Ascending aorta (tissue), 2 donors: ENCODE data around the gene ANKRD36. TPM values are rescaled to one million over a fixed set of nuclear protein-coding genes. Genes with fewer than 3 reads are reported as not detected.
"Not testable (repeated sequence)": the region's sequence is repeated elsewhere in the genome, so short reads cannot be mapped to it uniquely, and the experiment has no call there.

Source experiments
- DNase-seq, 2 donors: peaks; one replicate each; pipeline ENCODE4 v3.0.0-alpha.2; 2019; ENCODE audit warnings: low spot score in 2 of 2
- H3K27ac ChIP-seq, 2 donors: fragments of 200-600 bp; sonication (generic); one replicate each; pipeline ENCODE4 v1.5.1; 2016 to 2017; ENCODE audit warnings: mild to moderate bottlenecking in 1 of 2
- H3K27me3 ChIP-seq: fragments of 200-600 bp; sonication (generic); one replicate; pipeline ENCODE4 v1.5.1; 2017
- H3K36me3 ChIP-seq, 2 donors: fragments of 200-600 bp; sonication (generic); one replicate each; pipeline ENCODE4 v1.5.1; 2016
- H3K4me1 ChIP-seq, 2 donors: fragments of 200-600 bp; sonication (generic); one replicate each; pipeline ENCODE4 v1.5.1; 2016 to 2017; ENCODE audit warnings: mild to moderate bottlenecking in 1 of 2
- H3K4me3 ChIP-seq, 2 donors: fragments of 200-600 bp; sonication (generic); one replicate each; pipeline ENCODE4 v1.5.1; 2016 to 2017; ENCODE audit warnings: mild to moderate bottlenecking in 1 of 2
- H3K9me3 ChIP-seq, 2 donors: fragments of 200-600 bp; sonication (generic); one replicate each; pipeline ENCODE4 v1.5.1; 2016
- intact Hi-C: fragments of 100-400 bp; cut with DNase I; formaldehyde crosslinking; loops from one replicate; pipeline ENCODE4 v1.15.1; 2023
- total RNA-seq: library from RNA; depleted of rRNA; stranded (reverse); fragments of >200 nt; gene quantifications from one replicate; pipeline ENCODE4 v1.1.0, GENCODE V29; 2016
- TF ChIP-seq, protein P1 (sequence below), 3 experiments: fragments of 200-600 bp in 2 of 3; fragments of 450-650 bp in 1 of 3; sonication (generic) in 2 of 3; IDR thresholded peaks; one replicate each; pipeline ENCODE4 v1.5.1; 2016 to 2019; ENCODE audit warnings: antibody characterized with exemption in 3 of 3, mild to moderate bottlenecking in 1 of 3, moderate library complexity in 1 of 3

ANKRD36 gene
- total RNA-seq, 1 donor from 2014 or later = 20.1 TPM

DNA sequence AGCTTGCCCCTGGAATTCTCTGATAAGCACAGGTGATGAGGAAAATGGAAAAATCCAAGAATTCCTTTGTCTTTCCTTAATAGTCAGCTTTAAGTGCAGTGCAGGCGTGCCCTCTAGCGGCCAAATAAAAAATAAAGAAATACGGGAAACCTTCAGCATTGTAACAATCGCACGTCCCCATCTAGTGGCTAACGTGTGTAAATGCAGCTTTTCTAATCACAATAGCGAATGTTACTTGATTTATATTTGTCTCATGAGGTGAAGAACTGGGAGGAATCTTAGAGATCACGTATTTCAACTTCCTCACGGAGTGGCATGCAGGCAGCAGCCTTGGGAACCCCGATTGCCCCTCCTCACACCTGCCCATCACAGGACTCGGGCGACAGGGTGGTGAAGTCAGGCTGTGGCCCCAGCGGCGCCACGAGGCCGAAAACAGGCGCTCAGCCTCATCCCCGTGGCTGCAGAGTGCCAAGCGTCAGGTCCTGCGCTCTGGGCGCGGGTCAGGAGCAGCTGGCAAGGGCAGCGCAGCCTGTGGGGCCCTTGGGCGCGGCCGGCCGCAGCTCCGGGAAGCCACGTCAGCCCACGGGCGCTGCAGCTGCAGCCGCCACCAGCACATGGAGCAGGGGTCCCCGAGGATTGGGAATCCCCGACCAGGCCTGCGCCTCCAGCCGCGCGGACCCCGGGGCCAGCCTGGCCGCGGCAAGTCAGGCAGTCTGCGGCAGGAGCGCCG lies 468 bp upstream of the ANKRD36 start:
- peak in 1 of 2 donors; percentile 82 for DNase-seq
- H3K9me3 ChIP-seq, H3K27me3 ChIP-seq, H3K36me3 ChIP-seq, H3K4me1 ChIP-seq: not testable (repeated sequence)
- TF ChIP-seq, protein P1, sequence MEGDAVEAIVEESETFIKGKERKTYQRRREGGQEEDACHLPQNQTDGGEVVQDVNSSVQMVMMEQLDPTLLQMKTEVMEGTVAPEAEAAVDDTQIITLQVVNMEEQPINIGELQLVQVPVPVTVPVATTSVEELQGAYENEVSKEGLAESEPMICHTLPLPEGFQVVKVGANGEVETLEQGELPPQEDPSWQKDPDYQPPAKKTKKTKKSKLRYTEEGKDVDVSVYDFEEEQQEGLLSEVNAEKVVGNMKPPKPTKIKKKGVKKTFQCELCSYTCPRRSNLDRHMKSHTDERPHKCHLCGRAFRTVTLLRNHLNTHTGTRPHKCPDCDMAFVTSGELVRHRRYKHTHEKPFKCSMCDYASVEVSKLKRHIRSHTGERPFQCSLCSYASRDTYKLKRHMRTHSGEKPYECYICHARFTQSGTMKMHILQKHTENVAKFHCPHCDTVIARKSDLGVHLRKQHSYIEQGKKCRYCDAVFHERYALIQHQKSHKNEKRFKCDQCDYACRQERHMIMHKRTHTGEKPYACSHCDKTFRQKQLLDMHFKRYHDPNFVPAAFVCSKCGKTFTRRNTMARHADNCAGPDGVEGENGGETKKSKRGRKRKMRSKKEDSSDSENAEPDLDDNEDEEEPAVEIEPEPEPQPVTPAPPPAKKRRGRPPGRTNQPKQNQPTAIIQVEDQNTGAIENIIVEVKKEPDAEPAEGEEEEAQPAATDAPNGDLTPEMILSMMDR (IDR thresholded peaks at IDR 0.05) = peak in 2 of 3 experiments; percentile 87 to 89
- intact Hi-C loops = loop anchor here (1.0 to 5.0 kb wide), 4 partner anchors 100 to 350 kb away; partner anchors contain the start of genes CNNM3 and CNNM4
- Histone ChIP-seq H3K4me3 (peak overlapping the region; percentile 67 to 79), H3K27ac (peak overlapping the region; percentile 86)

DNA sequence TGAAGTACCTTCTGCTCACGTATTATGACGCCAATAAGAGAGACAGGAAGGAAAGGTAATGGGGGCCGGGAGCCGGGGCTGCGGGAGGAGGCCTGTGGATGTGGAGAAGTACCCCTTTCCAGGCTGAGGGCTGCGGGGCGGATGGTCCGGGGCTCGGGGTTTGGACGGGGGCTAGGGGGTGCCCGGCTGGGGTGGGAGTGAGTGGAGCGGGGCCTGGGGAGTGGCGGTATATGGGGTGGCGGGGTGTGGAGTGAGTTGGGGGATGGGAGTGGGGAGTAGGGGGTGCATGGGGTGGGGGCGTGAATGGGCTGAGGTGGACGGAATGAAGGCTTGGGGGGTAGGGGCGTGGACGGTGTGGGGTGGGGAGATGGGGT lies 916 bp downstream of the ANKRD36 start:
- H3K36me3 ChIP-seq, DNase-seq, H3K4me1 ChIP-seq, H3K27me3 ChIP-seq, H3K9me3 ChIP-seq: not testable (repeated sequence)
- H3K4me3 ChIP-seq = peak overlapping the region; percentile 67 to 79
- intact Hi-C loops = loop anchor here (2.0 to 5.0 kb wide), 3 partner anchors 101 to 352 kb away; partner anchors contain the start of gene CNNM4
- H3K27ac ChIP-seq = peak overlapping the region; percentile 86

DNA sequence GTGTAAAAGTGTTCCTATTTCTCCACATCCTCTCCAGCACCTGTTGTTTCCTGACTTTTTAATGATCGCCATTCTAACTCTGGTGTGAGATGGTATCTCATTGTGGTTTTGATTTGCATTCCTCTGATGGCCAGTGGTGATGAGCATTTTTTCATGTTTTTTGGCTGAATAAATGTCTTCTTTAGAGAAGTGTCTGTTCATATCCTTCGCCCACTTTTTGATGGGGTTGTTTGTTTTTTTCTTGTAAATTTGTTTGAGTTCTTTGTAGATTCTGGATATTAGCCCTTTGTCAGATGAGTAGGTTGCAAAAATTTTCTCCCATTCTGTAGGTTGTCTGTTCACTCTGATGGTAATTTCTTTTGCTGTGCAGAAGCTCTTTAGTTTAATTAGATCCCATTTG lies 16.1 kb downstream of the ANKRD36 start:
- H3K9me3 ChIP-seq, H3K27me3 ChIP-seq, H3K4me3 ChIP-seq, intact Hi-C loops, H3K27ac ChIP-seq, H3K36me3 ChIP-seq, H3K4me1 ChIP-seq, DNase-seq: not testable (repeated sequence)

DNA sequence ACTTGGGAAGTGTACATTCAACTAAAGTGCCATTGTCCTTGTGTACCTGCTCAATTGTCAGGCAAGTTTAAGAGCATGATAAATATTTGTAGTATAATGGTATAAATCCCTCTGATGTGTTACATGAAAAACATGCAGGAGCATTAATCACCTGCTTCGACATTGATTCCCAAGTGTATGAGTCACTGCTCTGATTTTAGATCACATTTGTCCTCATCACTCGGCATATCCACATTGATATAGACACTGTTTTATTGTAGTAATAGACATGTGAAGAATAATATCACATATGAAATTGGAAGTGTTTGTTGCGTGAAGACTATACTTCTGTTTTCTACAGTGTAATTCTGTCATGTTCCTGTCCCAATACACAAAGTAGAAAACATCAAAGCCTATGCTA lies 31.1 kb downstream of the ANKRD36 start:
- H3K4me1 ChIP-seq, H3K4me3 ChIP-seq, H3K27ac ChIP-seq, DNase-seq, intact Hi-C loops, H3K27me3 ChIP-seq, H3K9me3 ChIP-seq: not testable (repeated sequence)
- peaks cover 4 to 17% of the 10 kb centered on the region in 2 donors for H3K36me3 ChIP-seq

DNA sequence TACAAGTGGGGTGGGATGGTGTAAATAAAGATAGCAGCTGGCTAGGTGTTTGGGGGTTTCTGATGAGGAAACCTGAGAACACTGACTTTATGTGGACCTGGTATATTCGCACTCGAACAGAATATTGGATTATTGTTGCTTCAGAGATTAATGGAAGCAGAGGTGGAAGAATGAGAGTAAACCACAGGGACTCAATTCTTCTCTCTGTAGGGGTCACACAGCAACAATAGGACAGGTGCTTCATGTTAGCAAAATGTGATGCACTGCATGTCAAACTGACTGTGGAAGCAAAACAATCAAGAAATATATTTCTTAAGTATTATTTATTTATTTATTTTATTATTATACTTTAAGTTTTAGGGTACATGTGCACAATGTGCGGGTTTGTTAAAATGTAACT lies 53.6 kb downstream of the ANKRD36 start:
- H3K9me3 ChIP-seq, H3K27me3 ChIP-seq, H3K4me3 ChIP-seq, H3K4me1 ChIP-seq, intact Hi-C loops, DNase-seq, H3K27ac ChIP-seq: not testable (repeated sequence)
- H3K36me3 ChIP-seq = peaks cover 4 to 33% of the 10 kb centered on the region in 2 donors

DNA sequence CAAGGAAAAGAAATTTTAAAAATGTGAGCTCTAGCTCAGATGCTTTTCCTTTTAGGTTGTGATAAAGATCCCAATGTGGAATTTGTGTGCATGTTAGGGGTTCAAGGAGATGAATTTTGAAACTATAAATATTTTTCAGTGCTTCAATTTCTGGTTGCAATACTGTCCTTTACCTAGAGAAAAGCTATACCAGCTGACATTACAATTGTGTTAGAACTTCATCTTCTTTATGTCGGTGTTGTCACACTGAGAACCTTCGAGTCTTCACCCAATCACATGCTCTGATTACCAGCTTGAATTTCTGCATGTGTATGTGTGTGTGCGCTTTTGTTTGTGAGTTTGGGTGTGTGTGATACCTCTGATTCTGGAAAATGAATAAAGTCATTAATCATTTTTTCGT lies 55.0 kb downstream of the ANKRD36 start:
- intact Hi-C loops, H3K27ac ChIP-seq, H3K9me3 ChIP-seq, H3K4me1 ChIP-seq, DNase-seq, H3K27me3 ChIP-seq, H3K4me3 ChIP-seq: not testable (repeated sequence)
- H3K36me3 ChIP-seq = peaks cover 4 to 33% of the 10 kb centered on the region in 2 donors

DNA sequence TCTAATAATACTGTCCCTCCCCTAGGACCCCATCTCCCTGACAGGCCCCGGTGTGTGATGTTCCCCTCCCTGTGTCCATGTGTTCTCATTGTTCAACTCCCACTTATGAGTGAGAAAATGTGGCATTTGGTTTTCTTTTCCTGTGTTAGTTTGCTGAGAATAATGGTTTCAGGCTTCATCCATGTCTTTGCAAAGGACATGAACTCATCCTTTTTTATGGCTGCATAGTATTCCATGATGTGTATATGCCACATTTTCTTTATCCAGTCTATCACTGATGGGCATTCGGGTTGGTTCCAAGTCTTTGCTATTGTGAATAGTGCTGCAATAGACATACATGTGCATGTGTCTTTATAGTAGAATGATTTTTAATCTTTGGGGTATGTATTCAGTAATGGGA lies 55.6 kb downstream of the ANKRD36 start:
- intact Hi-C loops, H3K4me3 ChIP-seq, H3K27ac ChIP-seq, DNase-seq, H3K4me1 ChIP-seq, H3K9me3 ChIP-seq, H3K27me3 ChIP-seq: not testable (repeated sequence)
- peaks cover under 1 to 30% of the 10 kb centered on the region in 2 donors for H3K36me3 ChIP-seq

DNA sequence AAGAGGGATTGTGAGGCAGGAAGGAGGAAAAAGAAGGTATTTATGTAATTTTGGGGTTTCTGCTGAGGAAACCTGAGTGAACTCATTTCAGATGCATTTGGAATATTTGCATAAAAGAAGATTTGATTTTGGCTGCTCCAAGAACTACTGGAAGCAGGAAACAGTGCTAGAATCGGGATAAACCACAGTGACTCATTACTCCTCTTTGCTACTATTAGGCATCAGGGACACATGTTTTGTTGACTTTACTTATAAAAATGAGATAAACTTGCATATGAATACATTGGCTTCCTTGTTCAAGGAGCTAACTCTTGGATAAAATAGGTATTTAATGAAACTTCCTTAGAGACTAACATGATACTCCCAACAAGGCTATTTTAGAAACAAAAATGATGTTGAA lies 67.4 kb downstream of the ANKRD36 start:
- intact Hi-C loops = not testable (repeated sequence)

DNA sequence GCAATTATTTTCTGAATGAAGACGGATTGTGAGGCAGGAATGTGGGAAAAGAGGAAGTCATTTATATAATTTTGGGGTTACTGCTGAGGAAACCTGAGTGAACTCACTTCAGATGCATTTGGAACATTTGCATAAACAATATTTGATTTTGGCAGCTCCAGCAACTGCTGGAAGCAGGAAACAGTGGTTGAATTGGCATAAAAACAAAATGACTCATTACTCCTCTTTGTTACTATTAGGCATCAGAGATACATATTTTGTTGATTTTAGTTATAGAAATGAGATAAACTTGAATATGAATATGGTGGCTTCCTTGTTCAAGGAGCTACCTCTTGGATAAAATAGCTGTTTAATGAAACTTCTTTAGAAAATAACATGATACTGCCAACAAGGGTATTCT lies 82.4 kb downstream of the ANKRD36 start:
- H3K27me3 ChIP-seq, H3K4me1 ChIP-seq, intact Hi-C loops, H3K27ac ChIP-seq, H3K4me3 ChIP-seq, H3K9me3 ChIP-seq, DNase-seq: not testable (repeated sequence)
- peaks cover 33 to 56% of the 10 kb centered on the region in 2 donors for H3K36me3 ChIP-seq

More for the DNA sequence above, 67.4 kb downstream of the ANKRD36 start:
- peaks cover 11 to 13% of the 10 kb centered on the region in 2 donors for H3K36me3 ChIP-seq
- not testable (repeated sequence) for H3K4me1 ChIP-seq, H3K4me3 ChIP-seq, H3K9me3 ChIP-seq, H3K27me3 ChIP-seq, DNase-seq, H3K27ac ChIP-seq

DNA sequence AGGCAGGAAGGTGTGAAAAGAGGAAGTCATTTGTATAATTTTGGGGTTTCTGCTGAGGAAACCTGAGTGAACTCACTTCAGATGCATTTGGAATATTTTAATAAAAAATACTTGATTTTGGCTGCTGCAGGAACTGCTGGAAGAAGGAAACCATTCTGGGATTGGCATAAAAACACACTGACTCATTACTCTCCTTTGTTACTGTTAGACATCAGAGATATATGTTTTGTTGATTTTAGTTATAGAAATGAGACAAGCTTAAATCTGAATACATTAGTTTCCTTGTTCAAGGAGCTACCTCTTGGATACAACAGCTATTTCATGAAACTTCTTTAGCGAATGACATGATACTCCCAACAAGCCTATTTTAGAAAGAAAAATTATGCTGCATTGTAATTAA lies 84.3 kb downstream of the ANKRD36 start:
- H3K27me3 ChIP-seq, H3K9me3 ChIP-seq, H3K27ac ChIP-seq, intact Hi-C loops, H3K4me1 ChIP-seq, DNase-seq, H3K4me3 ChIP-seq: not testable (repeated sequence)
- peaks cover 27 to 50% of the 10 kb centered on the region in 2 donors for H3K36me3 ChIP-seq

DNA sequence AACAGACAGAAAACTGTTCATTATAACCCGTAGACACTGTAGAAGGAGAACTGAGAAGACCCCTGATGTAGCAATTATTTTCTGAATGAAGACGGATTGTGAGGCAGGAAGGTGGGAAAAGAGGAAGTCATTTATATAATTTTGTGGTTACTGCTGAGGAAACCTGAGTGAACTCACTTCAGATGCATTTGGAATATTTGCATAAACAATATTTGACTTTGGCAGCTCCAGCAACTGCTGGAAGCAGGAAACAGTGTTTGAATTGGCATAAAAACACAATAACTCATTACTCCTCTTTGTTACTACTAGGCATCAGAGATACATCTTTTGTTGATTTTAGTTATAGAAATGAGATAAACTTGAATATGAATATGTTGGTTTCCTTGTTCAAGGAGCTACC lies 87.9 kb downstream of the ANKRD36 start:
- intact Hi-C loops, H3K4me1 ChIP-seq, H3K27ac ChIP-seq, H3K27me3 ChIP-seq, H3K9me3 ChIP-seq, DNase-seq, H3K4me3 ChIP-seq: not testable (repeated sequence)
- H3K36me3 ChIP-seq = peaks cover 27 to 40% of the 10 kb centered on the region in 2 donors

DNA sequence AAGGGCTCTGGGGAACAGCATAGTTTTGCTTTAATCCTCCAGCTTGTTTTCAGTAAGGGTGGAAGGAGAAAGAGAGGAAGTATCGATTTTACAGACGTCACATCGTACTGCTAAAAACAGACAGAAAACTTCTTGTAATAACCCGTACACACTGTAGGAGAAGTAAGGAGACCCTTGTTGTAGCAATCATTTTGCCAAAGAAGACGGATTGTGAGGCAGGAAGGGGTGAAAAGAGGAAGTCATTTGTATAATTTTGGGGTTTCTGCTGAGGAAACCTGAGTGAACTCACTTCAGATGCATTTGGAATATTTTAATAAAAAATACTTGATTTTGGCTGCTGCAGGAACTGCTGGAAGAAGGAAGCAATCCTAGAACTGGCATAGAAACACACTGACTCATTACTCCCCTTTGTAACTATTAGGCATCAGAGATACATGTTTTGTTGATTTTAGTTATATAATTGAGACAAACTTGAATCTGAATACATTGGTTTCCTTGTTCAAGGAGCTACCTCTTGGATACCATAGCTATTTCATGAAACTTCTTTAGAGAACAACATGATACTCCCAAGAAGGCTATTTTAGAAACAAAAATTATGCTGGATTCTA lies 89.8 kb downstream of the ANKRD36 start:
- H3K9me3 ChIP-seq, H3K4me1 ChIP-seq, H3K27ac ChIP-seq, H3K27me3 ChIP-seq, intact Hi-C loops, H3K4me3 ChIP-seq, DNase-seq: not testable (repeated sequence)
- H3K36me3 ChIP-seq = peaks cover 15 to 31% of the 10 kb centered on the region in 2 donors
